Smooth muscle cell (in vitro differentiated cells): ENCODE measurements around the gene TSPEAR. TPM values are rescaled to one million over a fixed set of nuclear protein-coding genes. Genes with fewer than 3 reads are reported as not detected.

ENCODE experiments used
- DNase-seq: peaks from one replicate; lab custom pipeline; 2025; ENCODE audit not compliant: unreplicated experiment; lab: John Stamatoyannopoulos, UW
- H2AFZ ChIP-seq: fragments of 200-600 bp; sonication (generic); 2 replicates; pipeline ENCODE4 v1.6.0; 2016; ENCODE audit warnings: antibody characterized with exemption, low read depth, mild to moderate bottlenecking
- H3F3A ChIP-seq: fragments of 200-600 bp; sonication (generic); 2 replicates; pipeline ENCODE4 v1.6.0; 2017; ENCODE audit warnings: antibody characterized with exemption, low read depth
- H3K27ac ChIP-seq: fragments of 200-600 bp; sonication (generic); 2 replicates; pipeline ENCODE4 v1.5.1; 2016; ENCODE audit warnings: low read depth, mild to moderate bottlenecking
- H3K27me3 ChIP-seq: fragments of 200-600 bp; sonication (generic); 2 replicates; pipeline ENCODE4 v1.6.1; 2016; ENCODE audit warnings: low read depth, mild to moderate bottlenecking
- H3K36me3 ChIP-seq: fragments of 200-600 bp; sonication (generic); 2 replicates; pipeline ENCODE4 v1.5.1; 2016; ENCODE audit warnings: low read depth
- H3K4me1 ChIP-seq: fragments of 200-600 bp; sonication (generic); 2 replicates; pipeline ENCODE4 v1.5.1; 2016; ENCODE audit warnings: low read depth
- H3K4me2 ChIP-seq: fragments of 200-600 bp; sonication (generic); 2 replicates; pipeline ENCODE4 v1.6.0; 2016; ENCODE audit warnings: mild to moderate bottlenecking
- H3K4me3 ChIP-seq: fragments of 200-600 bp; sonication (generic); 2 replicates; pipeline ENCODE4 v1.5.1; 2016; ENCODE audit warnings: mild to moderate bottlenecking
- H3K79me2 ChIP-seq: fragments of 200-600 bp; sonication (generic); 2 replicates; pipeline ENCODE4 v1.6.0; 2016; ENCODE audit warnings: low read depth, mild to moderate bottlenecking
- H3K9ac ChIP-seq: fragments of 200-600 bp; sonication (generic); 2 replicates; pipeline ENCODE4 v1.6.0; 2016; ENCODE audit warnings: low read depth
- H3K9me3 ChIP-seq: fragments of 200-600 bp; sonication (generic); replicated peaks from 2 replicates; pipeline ENCODE4 v1.5.1; 2016; ENCODE audit warnings: low read depth
- H4K20me1 ChIP-seq: fragments of 200-600 bp; sonication (generic); 2 replicates; pipeline ENCODE4 v1.6.0; 2016; ENCODE audit warnings: low read depth
- CTCF ChIP-seq: fragments of 200-600 bp; sonication (generic); IDR thresholded peaks from 2 replicates; pipeline ENCODE4 v1.5.1; 2017; ENCODE audit warnings: borderline replicate concordance, mild to moderate bottlenecking, antibody characterized with exemption; ENCODE audit not compliant: insufficient read depth, poor library complexity, severe bottlenecking
- whole genome bisulfite sequencing: methylation state at CpG from one replicate; pipeline ENCODE4 v1.1.7; 2016; ENCODE audit warnings: low lambda C conversion rate; 5-methylcytosine and 5-hydroxymethylcytosine counted together
- polyA plus RNA-seq: library from polyadenylated mRNA; unstranded; fragments of >200 nt; fragmentation: Nextera tagmentation; extraction: Ambion mirVana; gene quantifications from 2 replicates; pipeline ENCODE4 v1.2.1, GENCODE V29; 2016
- total RNA-seq: library from RNA; depleted of rRNA; stranded (reverse); fragments of >200 nt; gene quantifications from 2 replicates; pipeline ENCODE4 v1.2.3, GENCODE V29; 2014

Gene TSPEAR
- total and polyA plus RNA-seq, 2 experiments from 2014 or later, result 0.71 TPM; not detected in 1

- H3K27ac ChIP-seq, result no peak overlapping the region
- H3K4me1 ChIP-seq, result no peaks in the 10 kb centered on the region
- no peak overlapping the region for H3K4me2 ChIP-seq
- H4K20me1 ChIP-seq, result no peaks in the 10 kb centered on the region
- no peak for TF ChIP-seq CTCF
- no peaks in the 10 kb centered on the region for H3K9me3 ChIP-seq
- no peak overlapping the region for H3K4me3 ChIP-seq
- DNase-seq, result no peak
- H3K27me3 ChIP-seq, result no peaks in the 10 kb centered on the region
- no peaks in the 10 kb centered on the region for H3F3A ChIP-seq
- no peaks in the 10 kb centered on the region for H3K79me2 ChIP-seq
- H3K9ac ChIP-seq, result no peak overlapping the region
- no peak overlapping the region for H2AFZ ChIP-seq
- 91% methylated on average over 7 of the region's 21 CpGs for WGBS
- no peaks in the 10 kb centered on the region for H3K36me3 ChIP-seq
These were observed 177.3 kb downstream of the TSPEAR start for GRCh38 chr21:44533891-44534627.

- TF ChIP-seq CTCF, result no peak
These were observed 178.1 kb downstream of the TSPEAR start for GRCh38 chr21:44533121-44533890.

GRCh38 chr21:44532712-44533111 is 178.7 kb downstream of the TSPEAR start:
- Histone ChIP-seq H3K4me3 (no peak overlapping the region), H3K9ac (no peak overlapping the region), H3K27me3 (no peaks in the 10 kb centered on the region), H3F3A (no peaks in the 10 kb centered on the region), H3K79me2 (no peaks in the 10 kb centered on the region), H3K4me2 (no peak overlapping the region), H4K20me1 (no peaks in the 10 kb centered on the region), H3K36me3 (no peaks in the 10 kb centered on the region), H3K4me1 (no peaks in the 10 kb centered on the region), H2AFZ (no peak overlapping the region), H3K27ac (no peak overlapping the region), H3K9me3 (no peaks in the 10 kb centered on the region)
- 95% methylated on average over 16 of the region's 16 CpGs for WGBS
- no peak for TF ChIP-seq CTCF
- DNase-seq, result no peak

More at GRCh38 chr21:44533121-44533890, 178.1 kb downstream of the TSPEAR start:
- Histone ChIP-seq H3K27me3 (no peaks in the 10 kb centered on the region), H3K9me3 (no peaks in the 10 kb centered on the region), H2AFZ (no peak overlapping the region), H3K4me3 (no peak overlapping the region), H3K36me3 (no peaks in the 10 kb centered on the region), H3F3A (no peaks in the 10 kb centered on the region), H3K4me1 (no peaks in the 10 kb centered on the region), H3K9ac (no peak overlapping the region), H3K79me2 (no peaks in the 10 kb centered on the region), H4K20me1 (no peaks in the 10 kb centered on the region), H3K4me2 (no peak overlapping the region), H3K27ac (no peak overlapping the region)
- DNase-seq, result no peak
- 96% methylated on average over 34 of the region's 37 CpGs for WGBS
